Dermis blood vessel endothelial cell (primary cell): ENCODE data around the gene STAG1. TPM values are rescaled to one million over a fixed set of nuclear protein-coding genes. Genes with fewer than 3 reads are reported as not detected.
A peak's percentile ranks its signal among the peaks of the same experiment; 100 is the strongest.
"Not testable (repeated sequence)": the region's sequence is repeated elsewhere in the genome, so short reads cannot be mapped to it uniquely, and the experiment has no call there.

Experiments used
- DNase-seq: peaks from one replicate; pipeline ENCODE4 v3.0.0; 2010
- total RNA-seq: library from RNA; depleted of rRNA; stranded (reverse); fragments of >200 nt; gene quantifications from 2 replicates; pipeline ENCODE4 v1.2.3, GENCODE V29; 2014

STAG1 gene
- total RNA-seq, 1 donor from 2014 or later, result 45.8 TPM

DNA sequence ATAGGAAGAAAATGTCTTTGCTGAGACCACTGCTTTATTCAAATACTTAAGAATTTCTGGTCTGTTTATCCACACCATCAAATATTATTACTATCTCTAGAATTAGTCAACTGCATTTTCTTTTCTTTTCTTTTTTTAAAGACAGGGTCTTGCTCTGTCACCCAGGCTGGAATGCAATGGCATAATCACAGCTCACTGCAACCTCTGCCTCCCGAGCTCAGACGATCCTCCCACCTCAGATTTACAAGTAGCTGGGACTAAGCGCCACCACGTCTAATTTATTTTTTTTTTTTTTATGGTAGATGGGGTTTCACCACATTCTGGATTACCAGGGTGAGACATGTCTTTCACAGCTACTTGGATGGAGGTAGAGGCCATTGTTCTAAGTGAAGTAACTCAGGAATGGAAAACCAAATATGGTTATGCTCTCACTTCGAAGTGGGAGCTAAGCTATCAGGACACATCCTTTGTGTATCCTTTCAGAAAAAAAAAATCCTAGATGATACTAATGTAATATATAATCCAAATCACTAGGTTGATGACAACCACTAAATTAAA is 52.8 kb downstream of the STAG1 start:
- DNase-seq, result no peak

GRCh38 chr3:136698361-136698760 is 53.8 kb downstream of the STAG1 start:
- DNase-seq, result no peak

DNA sequence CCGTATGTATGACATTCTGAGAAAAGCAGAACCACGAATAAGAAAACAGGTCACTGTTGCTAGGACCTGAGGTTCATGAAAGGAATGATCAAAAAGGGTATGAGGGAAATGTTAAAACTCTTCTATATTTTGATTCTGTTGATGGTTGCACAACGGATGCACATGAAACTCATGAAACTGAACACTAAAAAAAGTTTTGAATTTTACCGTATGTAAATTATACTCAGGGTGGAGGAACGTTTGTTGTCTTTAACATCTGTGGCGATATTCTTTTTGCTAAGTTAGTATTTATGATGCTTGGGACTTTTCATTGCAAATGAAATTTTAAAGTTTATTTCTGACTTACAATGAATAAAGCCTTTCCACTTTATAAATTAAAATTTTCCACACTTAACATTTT is 55.4 kb downstream of the STAG1 start:
- DNase-seq, result no peak

- DNase-seq, result no peak
These were observed 57.9 kb downstream of the STAG1 start for GRCh38 chr3:136694321-136694720.

DNA sequence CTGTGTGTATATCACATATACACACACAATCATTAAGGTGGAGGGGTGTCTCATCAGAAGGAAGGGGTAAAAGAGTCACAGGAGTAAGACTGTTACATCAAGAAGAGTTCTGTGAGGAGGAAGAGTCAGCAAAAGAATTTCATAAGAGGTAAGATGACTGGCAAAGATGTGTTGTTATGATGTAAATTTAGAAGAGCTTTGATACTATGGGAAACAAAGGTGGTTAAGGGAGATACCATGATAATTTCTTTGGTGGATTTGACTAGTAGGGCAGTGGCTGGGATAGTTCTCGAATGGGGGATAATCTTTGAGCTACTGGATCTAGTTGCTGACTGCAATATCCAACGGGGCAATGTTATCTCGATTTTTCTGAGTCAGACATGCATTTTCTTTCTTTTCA is 61.6 kb downstream of the STAG1 start:
- DNase-seq, result no peak

GRCh38 chr3:136685882-136686281 is 66.3 kb downstream of the STAG1 start:
- DNase-seq, result no peak

- DNase-seq, result no peak
These were observed 69.4 kb downstream of the STAG1 start for GRCh38 chr3:136682740-136683312.

GRCh38 chr3:136678981-136679380 is 73.2 kb downstream of the STAG1 start:
- DNase-seq, result no peak

DNA sequence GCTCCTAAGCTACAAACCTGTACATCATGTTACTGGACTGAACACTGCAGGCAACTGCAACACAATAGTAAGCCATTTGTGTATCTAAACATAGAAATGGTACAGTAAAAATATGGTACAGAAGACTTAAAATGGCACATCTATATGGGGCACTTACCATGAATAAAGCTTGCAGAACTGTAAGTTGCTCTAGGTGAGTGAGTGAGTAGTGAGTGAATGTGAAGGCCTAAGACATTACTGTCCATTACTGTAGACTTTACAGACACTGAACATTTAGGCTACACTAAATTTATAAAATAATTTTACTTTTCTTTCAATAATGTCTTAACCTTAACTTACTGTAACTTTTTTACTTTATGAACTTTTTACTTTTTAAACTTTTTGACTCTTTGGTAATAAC is 76.2 kb downstream of the STAG1 start:
- no peak for DNase-seq

DNA sequence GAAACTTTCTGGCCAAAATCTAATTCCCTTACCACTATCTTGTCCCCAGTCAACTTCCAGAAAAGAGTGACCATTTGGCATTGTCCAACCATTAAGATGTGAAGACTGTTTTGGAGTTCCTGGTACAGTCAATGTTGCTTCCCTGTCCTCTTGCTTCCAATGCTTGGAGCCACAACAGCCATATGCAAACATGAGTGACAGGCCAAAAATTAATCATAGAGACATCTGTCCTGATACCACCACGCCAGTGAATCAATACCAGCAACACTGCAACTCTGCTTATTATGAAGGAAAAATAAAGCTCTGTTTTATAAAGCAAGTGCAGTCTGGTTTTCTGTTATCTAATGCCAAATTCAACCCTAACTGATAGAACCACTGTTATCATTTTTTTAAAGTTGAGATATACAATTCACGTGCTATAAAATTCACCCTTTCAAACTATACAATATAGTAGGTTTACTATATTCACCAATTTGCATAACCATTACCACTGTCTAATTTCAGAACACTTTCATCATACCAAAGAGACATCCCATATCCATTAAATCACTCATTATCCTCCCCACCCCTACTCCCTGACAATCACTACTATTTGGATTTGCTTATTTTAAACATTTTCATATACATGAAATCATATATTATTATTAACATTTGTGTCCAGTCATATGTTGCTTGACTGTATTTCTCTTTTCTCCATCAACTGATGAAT is 76.9 kb downstream of the STAG1 start:
- DNase-seq, result no peak

DNA sequence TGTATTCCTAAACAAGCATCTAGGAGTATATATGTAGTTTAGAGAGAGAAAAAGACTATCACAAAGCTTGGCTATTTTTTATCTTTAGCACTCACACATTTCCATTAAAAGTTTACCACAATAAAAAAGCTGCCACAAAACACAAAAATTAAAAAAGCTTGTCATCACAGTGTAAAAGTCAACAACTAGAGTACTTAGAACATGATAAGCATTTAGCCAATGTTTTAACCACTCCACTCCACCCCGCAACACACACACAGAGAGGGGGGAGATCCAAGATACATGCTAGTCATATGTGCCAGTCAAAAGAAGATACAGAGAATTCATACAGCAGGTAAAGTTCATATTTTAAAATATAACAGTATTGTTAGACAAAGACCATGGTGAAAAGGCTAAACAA is 79.7 kb downstream of the STAG1 start:
- DNase-seq, result no peak

DNA sequence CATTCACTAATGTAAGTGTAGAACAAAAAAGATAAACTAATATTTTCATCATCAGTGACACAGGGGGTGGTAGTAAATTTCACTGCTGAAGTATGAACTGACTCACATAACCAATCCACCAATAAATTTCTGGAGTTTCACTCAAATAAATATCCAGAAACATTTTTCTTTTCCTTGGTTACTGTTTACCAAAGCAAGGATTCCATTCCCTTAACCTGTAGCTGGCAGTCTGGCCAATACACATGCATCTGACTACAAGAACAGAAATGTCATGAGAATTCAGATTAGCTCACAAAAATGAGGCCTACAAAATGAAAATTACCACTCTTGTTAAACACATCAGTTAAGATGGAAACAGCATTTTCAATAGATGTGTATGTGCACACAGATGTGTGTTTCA is 80.3 kb downstream of the STAG1 start:
- no peak for DNase-seq

- peak; percentile 4 for DNase-seq
These were observed 82.0 kb downstream of the STAG1 start for GRCh38 chr3:136670166-136670565.

- peak; percentile 35 for DNase-seq
These were observed 85.1 kb downstream of the STAG1 start for GRCh38 chr3:136667081-136667480.

GRCh38 chr3:136666301-136666700 is 85.9 kb downstream of the STAG1 start:
- not testable (repeated sequence) for DNase-seq

- DNase-seq, result no peak
These were observed 87.4 kb downstream of the STAG1 start for GRCh38 chr3:136664771-136665170.

- DNase-seq, result no peak
These were observed 90.9 kb downstream of the STAG1 start for GRCh38 chr3:136661282-136661681.

DNA sequence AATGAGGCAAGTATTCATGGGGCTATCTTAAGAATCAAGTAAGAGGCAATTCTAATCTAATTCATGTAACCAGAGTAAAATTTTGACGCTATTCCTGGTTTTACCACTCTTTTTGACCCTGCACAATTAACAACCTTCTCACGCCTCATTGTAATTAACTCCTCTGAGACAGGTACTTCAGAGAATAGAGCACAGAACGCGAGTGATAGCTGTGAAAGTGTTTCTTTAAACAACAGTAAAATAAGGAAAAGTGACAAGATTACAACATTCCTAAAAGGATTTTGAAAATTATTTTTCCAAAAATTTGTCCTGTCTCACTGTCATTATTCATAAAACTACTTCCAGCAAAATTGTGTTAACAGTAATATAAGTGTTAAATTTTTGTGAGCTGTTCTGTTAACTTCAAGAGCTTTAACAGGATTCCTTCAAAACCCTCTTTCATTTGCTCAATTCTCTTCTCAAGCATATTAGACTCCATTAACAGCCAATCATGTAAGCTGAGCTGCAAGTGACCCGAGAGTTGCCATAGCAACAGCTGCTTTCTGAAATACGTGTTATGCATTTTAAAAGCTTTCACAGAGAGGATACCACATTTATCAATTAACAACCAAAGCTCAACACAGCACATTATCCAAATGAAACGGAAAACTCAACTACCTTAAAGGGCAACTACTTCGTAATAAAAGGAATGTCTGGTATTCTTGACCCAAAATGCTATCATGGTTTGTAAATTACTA is 93.1 kb downstream of the STAG1 start:
- DNase-seq, result peak; percentile 29

DNA sequence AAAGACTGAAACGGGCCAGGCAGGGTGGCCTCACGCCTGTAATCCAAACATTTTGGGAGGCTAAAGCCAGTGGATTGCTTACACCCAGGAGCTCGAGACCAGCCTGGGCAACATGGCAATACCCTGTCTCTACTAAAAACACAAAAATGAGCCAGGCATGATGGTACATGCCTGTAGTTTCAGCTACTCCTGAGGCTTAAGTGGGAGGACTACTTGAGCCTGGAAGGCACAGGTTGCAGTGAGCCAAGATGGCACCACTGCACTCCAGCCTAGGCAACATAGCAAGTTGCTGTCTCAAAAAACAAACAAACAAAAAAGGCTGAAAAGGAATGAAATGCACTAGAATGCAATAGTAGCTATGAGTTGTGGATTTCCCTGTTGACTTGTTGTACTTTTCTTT is 94.7 kb downstream of the STAG1 start:
- DNase-seq, result no peak

- DNase-seq, result no peak
These were observed 98.5 kb downstream of the STAG1 start for GRCh38 chr3:136653628-136654027.

DNA sequence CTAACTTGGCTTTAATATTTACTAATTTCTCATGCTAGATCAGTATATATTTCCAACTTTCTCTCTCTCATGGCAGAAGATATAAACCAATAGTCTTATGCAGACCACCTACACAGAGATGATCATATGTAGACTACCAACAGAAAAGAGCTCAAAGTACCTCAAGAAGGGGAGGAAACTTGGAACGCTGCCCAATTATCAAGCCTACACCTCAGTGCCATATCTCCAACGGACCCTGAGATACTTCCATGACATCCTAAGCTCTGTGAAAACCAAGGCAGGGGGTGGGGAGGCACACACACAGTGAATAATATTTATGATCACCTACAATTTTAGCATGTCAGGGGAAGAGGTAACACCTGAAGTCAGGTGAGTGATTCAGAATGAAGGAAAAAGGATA is 100.6 kb downstream of the STAG1 start:
- no peak for DNase-seq

- no peak for DNase-seq
These were observed 101.7 kb downstream of the STAG1 start for GRCh38 chr3:136650461-136650860.

- DNase-seq, result no peak
These were observed 106.3 kb downstream of the STAG1 start for GRCh38 chr3:136645915-136646314.

DNA sequence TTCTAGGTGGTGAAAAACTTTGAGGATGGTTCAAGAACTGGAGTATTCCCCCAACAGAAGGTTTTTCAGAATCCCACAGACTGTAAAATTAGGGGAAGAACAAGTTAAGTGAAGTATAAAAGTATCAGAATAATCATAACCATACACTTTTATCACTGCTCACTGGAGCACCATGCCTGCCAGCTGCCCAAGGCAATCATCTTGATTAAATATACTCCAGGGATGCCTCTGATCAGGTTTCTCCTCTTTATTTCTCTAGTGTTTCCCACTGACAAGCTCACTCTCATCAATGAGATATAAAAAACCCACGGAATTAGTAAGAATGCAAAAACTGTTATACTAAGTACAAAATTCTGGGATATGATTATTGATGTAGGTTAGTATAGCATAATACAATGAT is 108.0 kb downstream of the STAG1 start:
- DNase-seq, result no peak
